ENCODE results near the gene HES1. TPM values are rescaled to one million over a fixed set of nuclear protein-coding genes. Genes with fewer than 3 reads are reported as not detected.

HES1 gene
- total and polyA plus RNA-seq, 9 of the 15 experiments (the other 6 are each of a cell fraction or from before 2014, with no cell fraction given): 3.4 to 37.0 (median 19.3) TPM

DNA sequence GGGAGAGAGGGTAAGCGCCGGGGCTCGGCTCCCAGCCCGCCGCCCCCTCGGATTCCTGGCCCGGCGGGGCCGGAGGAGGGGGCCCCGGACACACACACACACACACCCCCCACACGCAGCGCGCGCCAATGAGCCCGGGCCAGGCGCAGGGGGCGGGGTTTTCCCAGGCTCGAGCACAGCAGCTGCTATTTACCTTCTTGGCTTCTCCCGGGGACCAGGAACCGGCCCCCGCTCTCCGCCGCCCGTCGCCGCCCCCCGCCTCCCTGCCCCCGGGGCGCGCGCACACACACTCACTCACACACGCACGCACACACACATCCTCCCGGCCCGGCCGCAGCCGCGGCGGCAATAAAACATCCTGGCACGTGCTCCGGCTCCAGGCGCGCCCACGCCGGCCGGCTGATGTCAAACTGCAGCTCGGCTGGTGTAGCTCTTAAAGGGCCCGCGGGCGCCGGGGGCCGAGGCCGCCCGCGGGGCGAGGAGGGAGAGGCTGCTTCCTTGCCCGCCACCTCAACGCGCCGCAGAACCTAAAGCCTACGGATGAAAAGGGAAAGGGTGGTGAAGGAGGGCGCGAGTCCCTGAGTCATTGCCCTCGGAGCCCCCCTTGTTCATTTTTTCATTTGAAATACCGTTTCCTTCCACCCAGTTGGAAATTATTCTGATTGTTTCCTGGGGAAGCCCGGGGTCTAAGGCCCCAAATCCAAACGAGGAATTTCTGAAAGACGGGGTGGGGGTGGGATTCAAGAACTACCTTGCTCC is 1.0 kb upstream of the HES1 start (continued):
- TF ChIP-seq, protein P1, sequence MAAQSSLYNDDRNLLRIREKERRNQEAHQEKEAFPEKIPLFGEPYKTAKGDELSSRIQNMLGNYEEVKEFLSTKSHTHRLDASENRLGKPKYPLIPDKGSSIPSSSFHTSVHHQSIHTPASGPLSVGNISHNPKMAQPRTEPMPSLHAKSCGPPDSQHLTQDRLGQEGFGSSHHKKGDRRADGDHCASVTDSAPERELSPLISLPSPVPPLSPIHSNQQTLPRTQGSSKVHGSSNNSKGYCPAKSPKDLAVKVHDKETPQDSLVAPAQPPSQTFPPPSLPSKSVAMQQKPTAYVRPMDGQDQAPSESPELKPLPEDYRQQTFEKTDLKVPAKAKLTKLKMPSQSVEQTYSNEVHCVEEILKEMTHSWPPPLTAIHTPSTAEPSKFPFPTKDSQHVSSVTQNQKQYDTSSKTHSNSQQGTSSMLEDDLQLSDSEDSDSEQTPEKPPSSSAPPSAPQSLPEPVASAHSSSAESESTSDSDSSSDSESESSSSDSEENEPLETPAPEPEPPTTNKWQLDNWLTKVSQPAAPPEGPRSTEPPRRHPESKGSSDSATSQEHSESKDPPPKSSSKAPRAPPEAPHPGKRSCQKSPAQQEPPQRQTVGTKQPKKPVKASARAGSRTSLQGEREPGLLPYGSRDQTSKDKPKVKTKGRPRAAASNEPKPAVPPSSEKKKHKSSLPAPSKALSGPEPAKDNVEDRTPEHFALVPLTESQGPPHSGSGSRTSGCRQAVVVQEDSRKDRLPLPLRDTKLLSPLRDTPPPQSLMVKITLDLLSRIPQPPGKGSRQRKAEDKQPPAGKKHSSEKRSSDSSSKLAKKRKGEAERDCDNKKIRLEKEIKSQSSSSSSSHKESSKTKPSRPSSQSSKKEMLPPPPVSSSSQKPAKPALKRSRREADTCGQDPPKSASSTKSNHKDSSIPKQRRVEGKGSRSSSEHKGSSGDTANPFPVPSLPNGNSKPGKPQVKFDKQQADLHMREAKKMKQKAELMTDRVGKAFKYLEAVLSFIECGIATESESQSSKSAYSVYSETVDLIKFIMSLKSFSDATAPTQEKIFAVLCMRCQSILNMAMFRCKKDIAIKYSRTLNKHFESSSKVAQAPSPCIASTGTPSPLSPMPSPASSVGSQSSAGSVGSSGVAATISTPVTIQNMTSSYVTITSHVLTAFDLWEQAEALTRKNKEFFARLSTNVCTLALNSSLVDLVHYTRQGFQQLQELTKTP (IDR thresholded peaks at IDR 0.05; ENCODE audit: low read depth in 1 of 2, partially characterized antibody in 2 of 2): no peak
- TF ChIP-seq ZNF695 (CRISPR knock-in tag; IDR thresholded peaks at IDR 0.05) (no peak), FOSL1 (tag; conservative IDR thresholded peaks at IDR 0.05) (peak; percentile 48; the same call in 1 of the 2 replicates), CXXC5 (CRISPR knock-in tag; IDR thresholded peaks at IDR 0.05) (peak; percentile 95), NFXL1 (CRISPR knock-in tag; IDR thresholded peaks at IDR 0.05) (no peak), ZNF77 (CRISPR knock-in tag; IDR thresholded peaks at IDR 0.05) (no peak), SMC3 (conservative IDR thresholded peaks at IDR 0.05; ENCODE audit: insufficient read depth, low read depth, low read length) (no peak), STAT5A (IDR thresholded peaks at IDR 0.05; ENCODE audit: borderline replicate concordance, low read length) (no peak), BCOR (IDR thresholded peaks at IDR 0.05) (peak; percentile 85), ZNF384 (IDR thresholded peaks at IDR 0.05; ENCODE audit: low read depth, low read length) (peak; percentile 34; the same call in 1 of the 2 replicates), MEF2D (tag; conservative IDR thresholded peaks at IDR 0.05; ENCODE audit: low read depth) (no peak), ZNF3 (CRISPR knock-in tag; IDR thresholded peaks at IDR 0.05) (no peak), ZNF239 (CRISPR knock-in tag; IDR thresholded peaks at IDR 0.05) (no peak), PCBP2 (IDR thresholded peaks at IDR 0.05; ENCODE audit: low read depth, low read length, poor library complexity, severe bottlenecking) (no peak)
- TF ChIP-seq, protein P2, sequence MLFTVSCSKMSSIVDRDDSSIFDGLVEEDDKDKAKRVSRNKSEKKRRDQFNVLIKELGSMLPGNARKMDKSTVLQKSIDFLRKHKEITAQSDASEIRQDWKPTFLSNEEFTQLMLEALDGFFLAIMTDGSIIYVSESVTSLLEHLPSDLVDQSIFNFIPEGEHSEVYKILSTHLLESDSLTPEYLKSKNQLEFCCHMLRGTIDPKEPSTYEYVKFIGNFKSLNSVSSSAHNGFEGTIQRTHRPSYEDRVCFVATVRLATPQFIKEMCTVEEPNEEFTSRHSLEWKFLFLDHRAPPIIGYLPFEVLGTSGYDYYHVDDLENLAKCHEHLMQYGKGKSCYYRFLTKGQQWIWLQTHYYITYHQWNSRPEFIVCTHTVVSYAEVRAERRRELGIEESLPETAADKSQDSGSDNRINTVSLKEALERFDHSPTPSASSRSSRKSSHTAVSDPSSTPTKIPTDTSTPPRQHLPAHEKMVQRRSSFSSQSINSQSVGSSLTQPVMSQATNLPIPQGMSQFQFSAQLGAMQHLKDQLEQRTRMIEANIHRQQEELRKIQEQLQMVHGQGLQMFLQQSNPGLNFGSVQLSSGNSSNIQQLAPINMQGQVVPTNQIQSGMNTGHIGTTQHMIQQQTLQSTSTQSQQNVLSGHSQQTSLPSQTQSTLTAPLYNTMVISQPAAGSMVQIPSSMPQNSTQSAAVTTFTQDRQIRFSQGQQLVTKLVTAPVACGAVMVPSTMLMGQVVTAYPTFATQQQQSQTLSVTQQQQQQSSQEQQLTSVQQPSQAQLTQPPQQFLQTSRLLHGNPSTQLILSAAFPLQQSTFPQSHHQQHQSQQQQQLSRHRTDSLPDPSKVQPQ (CRISPR knock-in tag; IDR thresholded peaks at IDR 0.05; ENCODE audit: borderline replicate concordance): no peak
- TF ChIP-seq, protein P3, sequence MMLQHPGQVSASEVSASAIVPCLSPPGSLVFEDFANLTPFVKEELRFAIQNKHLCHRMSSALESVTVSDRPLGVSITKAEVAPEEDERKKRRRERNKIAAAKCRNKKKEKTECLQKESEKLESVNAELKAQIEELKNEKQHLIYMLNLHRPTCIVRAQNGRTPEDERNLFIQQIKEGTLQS (IDR thresholded peaks at IDR 0.05): no peak; the same call in 1 of the 2 replicates
- TF ChIP-seq, protein P3 (CRISPR knock-in tag; conservative IDR thresholded peaks at IDR 0.05): no peak
- TF ChIP-seq, protein P4, sequence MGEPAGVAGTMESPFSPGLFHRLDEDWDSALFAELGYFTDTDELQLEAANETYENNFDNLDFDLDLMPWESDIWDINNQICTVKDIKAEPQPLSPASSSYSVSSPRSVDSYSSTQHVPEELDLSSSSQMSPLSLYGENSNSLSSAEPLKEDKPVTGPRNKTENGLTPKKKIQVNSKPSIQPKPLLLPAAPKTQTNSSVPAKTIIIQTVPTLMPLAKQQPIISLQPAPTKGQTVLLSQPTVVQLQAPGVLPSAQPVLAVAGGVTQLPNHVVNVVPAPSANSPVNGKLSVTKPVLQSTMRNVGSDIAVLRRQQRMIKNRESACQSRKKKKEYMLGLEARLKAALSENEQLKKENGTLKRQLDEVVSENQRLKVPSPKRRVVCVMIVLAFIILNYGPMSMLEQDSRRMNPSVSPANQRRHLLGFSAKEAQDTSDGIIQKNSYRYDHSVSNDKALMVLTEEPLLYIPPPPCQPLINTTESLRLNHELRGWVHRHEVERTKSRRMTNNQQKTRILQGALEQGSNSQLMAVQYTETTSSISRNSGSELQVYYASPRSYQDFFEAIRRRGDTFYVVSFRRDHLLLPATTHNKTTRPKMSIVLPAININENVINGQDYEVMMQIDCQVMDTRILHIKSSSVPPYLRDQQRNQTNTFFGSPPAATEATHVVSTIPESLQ (CRISPR knock-in tag; IDR thresholded peaks at IDR 0.05): no peak
